HG03175 (cell line): Measurements from ENCODE around the gene HELT.
A peak's percentile ranks its signal among the peaks of the same experiment; 100 is the strongest.
"Not testable (repeated sequence)": the region's sequence is repeated elsewhere in the genome, so short reads cannot be mapped to it uniquely, and the experiment has no call there.

ENCODE experiments used
- ATAC-seq: cut with Tn5 transposase; IDR thresholded peaks from one replicate; pipeline ENCODE4 v1.9.1; 2021; ENCODE audit warnings: mild to moderate bottlenecking, moderate library complexity; ENCODE audit not compliant: unreplicated experiment

Gene HELT

GRCh38 chr4:185035284-185035683 is 17.0 kb downstream of the HELT start:
- no peak for ATAC-seq

GRCh38 chr4:185036019-185036418 is 17.7 kb downstream of the HELT start:
- no peak for ATAC-seq

- ATAC-seq, result no peak
Measured at GRCh38 chr4:185036842-185037241, 18.6 kb downstream of the HELT start.

- ATAC-seq, result peak; percentile 71
Measured at GRCh38 chr4:185039508-185040273, 21.4 kb downstream of the HELT start.

- no peak for ATAC-seq
Measured at GRCh38 chr4:185040523-185040922, 22.2 kb downstream of the HELT start.

- ATAC-seq, result not testable (repeated sequence)
Measured at GRCh38 chr4:185050286-185050685, 32.0 kb downstream of the HELT start.

GRCh38 chr4:185051283-185051682 is 33.0 kb downstream of the HELT start:
- ATAC-seq, result not testable (repeated sequence)

- ATAC-seq, result no peak
Measured at GRCh38 chr4:185053746-185054145, 35.5 kb downstream of the HELT start.

GRCh38 chr4:185054272-185054671 is 36.0 kb downstream of the HELT start:
- ATAC-seq, result no peak

- ATAC-seq, result no peak
Measured at GRCh38 chr4:185054886-185055285, 36.6 kb downstream of the HELT start.

- no peak for ATAC-seq
Measured at GRCh38 chr4:185061610-185062009, 43.3 kb downstream of the HELT start.

GRCh38 chr4:185062606-185063005 is 44.3 kb downstream of the HELT start:
- no peak for ATAC-seq

- no peak for ATAC-seq
Measured at GRCh38 chr4:185066179-185066578, 47.9 kb downstream of the HELT start.

- no peak for ATAC-seq
Measured at GRCh38 chr4:185068837-185069236, 50.5 kb downstream of the HELT start.
